Hepatocyte (in vitro differentiated cells): ENCODE measurements around the gene CASKIN2.

Experiments used
- EZH2 ChIP-seq: fragments of 200-600 bp; sonication (generic); IDR thresholded peaks from 2 replicates; pipeline ENCODE4 v1.6.1; 2016; ENCODE audit warnings: antibody characterized with exemption, mild to moderate bottlenecking, borderline replicate concordance
- TF ChIP-seq, protein P1 (sequence below): fragments of 200-600 bp; sonication (generic); IDR thresholded peaks from 2 replicates; pipeline ENCODE4 v1.5.1; 2016; ENCODE audit warnings: antibody characterized with exemption, mild to moderate bottlenecking; ENCODE audit not compliant: poor library complexity

GRCh38 chr17:75525806-75526554 lies 10.6 kb upstream of the CASKIN2 start:
- TF ChIP-seq, protein P1, sequence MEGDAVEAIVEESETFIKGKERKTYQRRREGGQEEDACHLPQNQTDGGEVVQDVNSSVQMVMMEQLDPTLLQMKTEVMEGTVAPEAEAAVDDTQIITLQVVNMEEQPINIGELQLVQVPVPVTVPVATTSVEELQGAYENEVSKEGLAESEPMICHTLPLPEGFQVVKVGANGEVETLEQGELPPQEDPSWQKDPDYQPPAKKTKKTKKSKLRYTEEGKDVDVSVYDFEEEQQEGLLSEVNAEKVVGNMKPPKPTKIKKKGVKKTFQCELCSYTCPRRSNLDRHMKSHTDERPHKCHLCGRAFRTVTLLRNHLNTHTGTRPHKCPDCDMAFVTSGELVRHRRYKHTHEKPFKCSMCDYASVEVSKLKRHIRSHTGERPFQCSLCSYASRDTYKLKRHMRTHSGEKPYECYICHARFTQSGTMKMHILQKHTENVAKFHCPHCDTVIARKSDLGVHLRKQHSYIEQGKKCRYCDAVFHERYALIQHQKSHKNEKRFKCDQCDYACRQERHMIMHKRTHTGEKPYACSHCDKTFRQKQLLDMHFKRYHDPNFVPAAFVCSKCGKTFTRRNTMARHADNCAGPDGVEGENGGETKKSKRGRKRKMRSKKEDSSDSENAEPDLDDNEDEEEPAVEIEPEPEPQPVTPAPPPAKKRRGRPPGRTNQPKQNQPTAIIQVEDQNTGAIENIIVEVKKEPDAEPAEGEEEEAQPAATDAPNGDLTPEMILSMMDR, result no peak
- peak; percentile 29 for TF ChIP-seq EZH2
